Hematopoietic multipotent progenitor cell treated with erythropoietin and hydrocortisone succinate and interleukin-3 and kit ligand, for 4 days (in vitro differentiated cells): Measurements from ENCODE around the gene MAGEA6.

Experiments used
- DNase-seq: peaks from one replicate; pipeline ENCODE4 v3.0.0-alpha.2; 2015

The MAGEA6 gene

GRCh38 chrX:152733261-152733975 lies 36.1 kb downstream of the MAGEA6 start, which contains the start of the genes CSAG1 and MAGEA12:
TSS of gene CSAG1 (minus strand) at chrX:152733721. CDS start at chrX:152732460, 1,261 bp downstream.
TSS of gene MAGEA12 (plus strand) at chrX:152733757. CDS start at chrX:152736162, 2,405 bp downstream.
- no peak for DNase-seq

GRCh38 chrX:152725409-152725808 lies 44.1 kb downstream of the MAGEA6 start:
- no peak for DNase-seq
